ENCODE results near the gene NIM1K.
"Not testable (repeated sequence)": the region's sequence is repeated elsewhere in the genome, so short reads cannot be mapped to it uniquely, and the experiment has no call there.

NIM1K gene

DNA sequence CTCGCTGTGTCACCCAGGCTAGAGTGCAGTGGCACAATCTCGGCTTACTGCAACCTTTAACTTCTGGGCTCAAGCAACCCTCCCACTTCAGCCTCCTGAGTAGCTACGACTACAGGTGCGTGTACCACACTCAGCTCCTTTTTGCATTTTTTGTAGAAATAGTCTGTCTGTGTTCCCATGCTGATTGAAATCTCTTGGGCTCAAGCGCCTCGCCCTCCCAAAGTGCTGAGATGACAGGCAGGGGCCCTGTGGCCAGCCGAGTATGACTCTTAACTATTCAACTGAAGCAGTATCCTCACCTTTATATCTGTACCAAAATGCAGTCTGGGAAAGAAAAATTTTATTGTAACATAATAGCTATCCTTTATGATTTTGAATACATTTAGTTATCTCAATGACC lies 12.2 kb upstream of the NIM1K start:
- in situ Hi-C loops (cut with HindIII; ENCODE audit: low pct_ligation_motif_present, low pct_unique_long_range_greater_than_20kb, low sequenced_read_pairs), result no loop called here
- no peak for DNase-seq

DNA sequence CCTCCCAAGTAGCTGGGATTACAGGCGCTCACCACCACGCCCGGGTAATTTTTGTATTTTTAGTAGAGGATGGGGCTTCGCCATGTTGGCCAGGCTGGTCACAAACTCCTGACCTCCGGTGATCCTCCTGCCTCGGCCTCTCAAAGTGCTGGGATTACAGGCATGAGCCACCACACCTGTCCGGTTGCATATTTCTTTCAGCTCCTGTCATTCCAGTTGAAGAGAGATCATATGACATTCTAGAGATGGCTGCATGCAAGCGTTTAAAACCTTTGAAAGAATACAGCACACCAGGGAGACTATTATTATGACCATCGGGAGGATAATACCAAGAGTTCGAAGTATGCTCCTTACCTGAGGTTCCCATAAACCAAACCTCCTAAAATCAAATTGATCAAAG lies 9.6 kb upstream of the NIM1K start:
- no peak for DNase-seq
- in situ Hi-C loops (cut with HindIII; ENCODE audit: low pct_ligation_motif_present, low pct_unique_long_range_greater_than_20kb, low sequenced_read_pairs), result no loop called here

DNA sequence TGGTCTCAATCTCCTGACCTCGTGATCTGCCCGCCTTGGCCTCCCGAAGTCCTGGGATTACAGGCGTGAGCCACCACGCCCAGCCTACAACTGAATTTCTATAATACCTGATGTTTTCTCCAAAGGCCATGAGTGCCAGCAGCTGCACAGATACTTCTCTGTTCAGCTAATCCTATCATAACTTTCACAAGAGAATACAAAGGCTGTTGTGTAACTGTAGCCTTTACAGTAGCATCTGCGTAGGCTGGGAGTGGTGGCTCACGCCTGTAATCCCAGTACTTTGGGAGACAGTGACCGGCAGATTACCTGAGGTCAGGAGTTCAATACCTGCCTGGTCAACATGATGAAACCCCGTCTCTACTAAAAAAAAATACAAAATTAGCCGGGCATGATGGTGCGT lies 8.9 kb upstream of the NIM1K start:
- DNase-seq; in situ Hi-C loops (cut with HindIII; ENCODE audit: low pct_ligation_motif_present, low pct_unique_long_range_greater_than_20kb, low sequenced_read_pairs): not testable (repeated sequence)

DNA sequence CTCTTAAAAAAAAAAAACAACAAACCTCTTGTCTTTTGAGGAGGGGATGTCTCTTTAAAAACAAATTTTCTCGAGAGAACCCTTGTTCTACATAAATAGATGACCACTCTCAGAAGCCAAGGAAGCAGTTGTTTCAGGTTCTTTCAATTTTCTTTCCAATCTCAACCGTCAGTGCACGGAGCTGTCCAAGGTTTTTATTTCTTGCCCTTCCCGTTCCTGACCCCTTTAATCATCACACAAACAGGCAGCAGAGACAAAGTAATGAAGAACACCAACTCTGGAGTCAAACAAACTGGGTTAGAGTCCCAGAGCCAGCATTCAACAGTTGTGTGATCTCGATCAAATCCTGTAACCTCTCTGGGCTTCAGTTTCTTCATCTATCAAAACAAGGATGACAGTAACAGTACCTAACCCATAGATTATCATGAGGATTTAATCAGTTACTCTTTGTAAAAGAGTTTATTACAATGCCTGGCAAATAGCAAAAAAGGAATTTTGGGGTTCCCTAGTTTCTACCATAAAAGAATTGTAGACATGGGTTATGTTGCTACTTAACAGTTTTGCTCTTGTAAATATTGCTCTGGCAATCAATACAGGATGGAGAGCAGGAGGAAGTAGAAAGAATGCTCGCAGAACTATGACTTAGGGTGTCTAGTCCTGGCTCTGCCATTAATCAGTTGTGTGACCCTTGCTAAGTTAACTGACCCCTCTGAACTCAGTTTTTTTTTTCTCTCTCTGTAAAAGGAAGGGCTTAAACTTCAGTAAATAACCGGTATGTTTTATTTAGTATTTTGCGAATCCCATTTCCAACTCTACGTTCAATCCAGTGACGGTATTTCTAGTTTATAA lies 1.0 kb upstream of the NIM1K start:
- in situ Hi-C loops (cut with HindIII; ENCODE audit: low pct_ligation_motif_present, low pct_unique_long_range_greater_than_20kb, low sequenced_read_pairs), result no loop called here
- DNase-seq, result peak; percentile 35

DNA sequence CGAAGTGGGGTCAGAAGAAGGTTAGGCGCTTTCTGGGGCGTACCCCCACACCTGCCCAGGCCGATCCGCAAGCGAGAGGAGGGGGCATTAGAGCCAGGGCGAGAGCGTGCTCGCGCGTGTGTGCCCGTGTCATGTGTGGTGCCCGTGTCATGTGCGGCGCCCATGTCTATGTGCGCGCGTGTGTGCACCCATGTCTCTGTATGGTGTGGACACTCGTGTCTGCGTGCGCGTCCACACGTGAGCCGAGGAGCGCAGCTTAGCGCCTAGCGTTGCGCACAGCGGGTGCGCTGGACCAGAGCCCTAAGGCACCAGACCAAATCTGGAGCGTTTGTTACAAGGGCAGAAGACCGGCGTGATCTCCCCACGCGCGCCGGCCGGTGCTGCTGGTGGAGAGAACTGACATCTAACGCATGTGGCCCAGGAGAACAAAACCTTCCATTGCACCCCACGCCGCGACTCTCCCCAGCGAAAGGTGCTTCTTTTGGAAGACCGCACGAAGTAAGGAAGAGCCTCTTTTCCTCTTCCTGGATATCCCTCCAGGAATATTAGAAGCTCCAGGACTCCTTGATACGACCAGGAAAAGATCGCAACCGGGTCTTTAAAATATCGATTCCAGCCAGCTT lies 644 bp downstream of the NIM1K start:
- in situ Hi-C loops (cut with HindIII; ENCODE audit: low pct_ligation_motif_present, low pct_unique_long_range_greater_than_20kb, low sequenced_read_pairs), result no loop called here
- DNase-seq, result peak; percentile 15

DNA sequence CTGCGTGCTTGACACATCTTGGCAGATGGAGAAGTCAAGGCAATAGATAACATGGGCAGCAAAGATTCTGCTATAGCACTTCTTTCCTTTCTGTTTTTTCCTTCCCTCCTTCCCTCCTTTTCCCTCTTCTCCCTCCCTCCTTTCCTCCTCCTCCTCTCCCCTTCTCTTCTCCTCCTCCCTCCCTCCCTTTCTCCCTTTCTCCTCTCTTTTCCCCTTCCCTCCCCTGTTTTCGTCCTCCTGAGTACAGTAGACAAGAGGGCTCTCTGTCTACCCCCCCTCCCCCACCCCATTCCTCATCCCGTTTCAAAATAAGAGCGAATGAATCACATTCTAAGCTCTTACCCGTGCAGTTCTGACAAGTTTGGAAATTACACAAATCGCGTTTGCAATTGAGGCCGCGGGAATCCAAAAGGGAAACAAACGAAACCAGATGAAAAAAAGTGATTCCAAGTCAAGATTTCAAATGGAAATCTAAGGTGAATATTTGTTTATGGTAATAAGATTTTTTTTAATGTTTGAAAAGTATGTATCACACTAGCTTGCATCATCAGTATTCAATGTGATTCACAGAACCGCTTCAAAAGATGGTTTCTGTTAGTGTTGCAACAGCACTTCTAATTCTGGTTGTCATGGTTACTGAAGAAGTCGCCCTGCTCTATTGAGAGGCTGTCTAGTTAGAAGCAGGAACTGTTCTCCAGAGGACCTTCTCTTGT lies 1.3 kb downstream of the NIM1K start:
- in situ Hi-C loops (cut with HindIII; ENCODE audit: low pct_ligation_motif_present, low pct_unique_long_range_greater_than_20kb, low sequenced_read_pairs), result no loop called here
- DNase-seq, result peak; percentile 55

DNA sequence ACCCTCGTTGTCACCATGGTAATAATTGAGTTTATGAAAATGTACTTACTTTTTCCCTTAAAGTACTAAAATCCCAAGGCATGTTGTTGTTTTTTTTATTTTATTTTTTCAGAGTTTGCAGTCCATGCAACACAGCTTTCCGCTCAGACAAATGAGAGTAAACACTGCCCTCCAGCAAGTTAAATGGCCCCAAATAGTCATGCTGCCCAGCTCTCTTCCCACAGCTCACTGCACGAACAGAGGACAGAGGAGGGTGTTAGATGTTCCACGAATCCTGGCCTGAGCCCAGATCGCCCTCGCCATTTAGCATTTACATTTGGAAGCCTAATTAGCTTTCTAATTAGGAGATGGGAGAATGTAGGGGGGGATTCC lies 1.9 kb downstream of the NIM1K start:
- in situ Hi-C loops (cut with HindIII; ENCODE audit: low pct_ligation_motif_present, low pct_unique_long_range_greater_than_20kb, low sequenced_read_pairs), result no loop called here
- no peak for DNase-seq

DNA sequence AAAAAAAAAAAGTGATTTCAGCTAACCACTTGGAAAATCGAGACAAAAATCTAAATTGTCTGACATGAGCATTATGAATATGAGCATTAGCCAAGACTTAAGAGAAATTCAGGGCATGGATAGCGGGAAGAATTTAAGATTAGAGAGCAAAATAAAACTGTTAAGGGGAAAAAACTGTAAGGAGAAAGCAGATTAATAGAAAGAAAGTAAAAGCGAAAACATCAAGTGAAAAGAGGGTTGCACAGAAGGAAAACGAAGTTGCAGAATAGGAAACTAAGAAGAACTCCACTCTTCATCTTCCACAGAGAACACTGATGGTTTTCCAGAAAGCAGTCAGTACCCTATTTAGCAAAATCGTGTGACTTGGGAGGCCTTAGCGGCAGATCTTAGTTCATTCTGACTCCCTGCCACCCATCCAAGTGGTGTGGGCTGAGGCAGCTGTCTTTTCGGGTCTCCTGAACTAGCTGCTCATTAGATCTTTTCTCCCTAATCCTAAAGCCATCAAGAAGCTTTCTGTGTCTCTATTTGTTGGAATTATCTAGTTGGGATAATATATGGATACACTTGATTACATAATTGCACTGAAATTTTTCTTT lies 3.7 kb downstream of the NIM1K start:
- in situ Hi-C loops (cut with HindIII; ENCODE audit: low pct_ligation_motif_present, low pct_unique_long_range_greater_than_20kb, low sequenced_read_pairs), result no loop called here
- DNase-seq, result no peak

DNA sequence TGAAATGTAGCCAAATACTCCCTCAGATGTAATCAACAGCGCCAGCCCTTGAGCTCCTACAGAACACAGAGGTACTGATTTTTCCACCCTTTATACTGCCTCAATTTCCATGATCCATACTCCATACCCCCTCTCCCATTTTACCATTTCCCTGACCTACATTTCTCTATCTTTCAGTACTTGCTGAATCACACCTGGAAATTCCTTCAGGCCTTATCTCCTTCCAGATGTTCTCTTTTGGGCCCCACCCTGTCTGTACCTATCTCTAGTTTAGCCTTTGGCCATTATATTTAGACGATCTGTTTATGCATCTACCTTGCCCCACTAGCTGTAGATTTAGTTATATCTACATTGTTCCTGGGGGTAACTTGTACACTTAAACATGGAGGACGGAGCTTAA lies 5.5 kb downstream of the NIM1K start:
- no peak for DNase-seq
- in situ Hi-C loops (cut with HindIII; ENCODE audit: low pct_ligation_motif_present, low pct_unique_long_range_greater_than_20kb, low sequenced_read_pairs), result no loop called here

DNA sequence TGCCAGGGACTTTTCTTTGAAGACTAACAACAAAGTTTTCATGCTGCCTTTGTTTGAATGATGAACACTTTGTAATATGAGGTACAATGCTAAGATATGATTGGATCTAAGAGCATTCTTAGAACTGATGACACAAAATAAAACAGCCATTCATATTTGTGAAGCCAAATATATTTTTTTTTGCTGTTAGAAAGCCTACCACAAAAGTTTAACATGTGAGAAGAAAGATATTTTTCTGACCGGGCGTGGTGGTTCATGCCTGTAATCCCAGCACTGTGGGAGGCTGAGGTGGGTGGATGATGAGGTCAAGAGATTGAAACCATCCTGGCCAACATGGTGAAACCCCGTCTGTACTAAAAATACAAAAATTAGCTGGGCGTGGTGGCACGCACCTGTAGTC lies 9.4 kb downstream of the NIM1K start:
- in situ Hi-C loops (cut with HindIII; ENCODE audit: low pct_ligation_motif_present, low pct_unique_long_range_greater_than_20kb, low sequenced_read_pairs), result not testable (repeated sequence)

DNA sequence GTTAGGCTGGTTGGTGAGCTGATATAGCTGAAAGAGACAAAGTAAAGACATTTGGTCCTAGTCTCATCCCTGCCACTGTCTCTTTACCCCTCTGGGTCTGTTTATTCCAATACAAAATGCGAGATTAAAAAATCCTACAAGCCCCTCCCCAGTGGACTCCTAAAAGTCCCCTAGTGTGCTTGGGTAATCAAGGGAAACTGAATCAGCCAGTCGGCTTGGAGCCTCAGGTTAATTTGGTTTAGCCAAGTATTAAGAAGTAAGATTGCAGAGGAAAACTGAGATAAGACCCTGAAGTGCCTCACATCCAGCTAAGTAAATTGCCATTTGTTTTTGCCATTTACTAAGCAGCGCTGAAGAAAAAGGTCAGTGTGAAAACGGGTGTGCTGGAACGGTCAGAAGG lies 10.4 kb downstream of the NIM1K start:
- no peak for DNase-seq
- in situ Hi-C loops (cut with HindIII; ENCODE audit: low pct_ligation_motif_present, low pct_unique_long_range_greater_than_20kb, low sequenced_read_pairs), result no loop called here

More for the DNA sequence above, 9.4 kb downstream of the NIM1K start:
- not testable (repeated sequence) for DNase-seq

DNA sequence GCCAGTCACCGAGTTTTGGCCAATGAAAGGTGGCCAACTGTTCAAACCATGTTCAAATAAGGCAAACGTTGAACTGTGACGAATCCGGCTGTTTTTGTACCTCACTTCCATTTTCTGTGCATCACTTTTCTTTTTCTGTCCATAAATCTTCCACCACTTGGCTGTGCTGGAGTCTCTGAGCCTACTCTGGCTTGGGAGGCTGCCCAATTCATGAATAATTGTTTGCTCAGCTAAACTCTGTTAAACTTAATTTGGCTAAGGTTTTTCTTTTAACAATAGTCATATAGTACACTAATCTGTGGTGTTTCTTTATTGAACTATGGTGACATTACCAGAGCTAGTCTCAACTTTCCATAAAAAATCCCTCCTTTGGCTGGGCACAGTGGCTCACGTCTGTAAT lies 11.3 kb downstream of the NIM1K start:
- in situ Hi-C loops (cut with HindIII; ENCODE audit: low pct_ligation_motif_present, low pct_unique_long_range_greater_than_20kb, low sequenced_read_pairs), result no loop called here
- DNase-seq, result no peak

DNA sequence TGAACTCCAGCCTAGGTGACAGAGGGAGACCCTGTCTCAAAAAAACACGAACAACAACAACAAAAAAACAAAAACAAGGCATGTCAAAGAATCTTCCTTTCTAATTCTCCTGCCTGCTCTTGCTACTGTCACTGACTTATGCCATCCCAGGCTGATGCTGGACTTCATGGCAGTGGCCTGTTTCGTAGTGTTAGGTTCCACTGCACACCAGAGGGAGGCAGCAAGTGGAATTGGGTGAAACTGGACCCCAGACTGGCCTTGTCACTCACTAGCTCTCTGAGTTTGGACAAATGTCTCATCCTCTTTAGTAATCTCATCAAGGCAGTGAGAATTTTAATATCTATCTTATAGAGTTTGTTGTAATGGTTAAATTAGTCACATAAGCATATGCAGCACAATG lies 12.9 kb downstream of the NIM1K start:
- in situ Hi-C loops (cut with HindIII; ENCODE audit: low pct_ligation_motif_present, low pct_unique_long_range_greater_than_20kb, low sequenced_read_pairs), result no loop called here

DNA sequence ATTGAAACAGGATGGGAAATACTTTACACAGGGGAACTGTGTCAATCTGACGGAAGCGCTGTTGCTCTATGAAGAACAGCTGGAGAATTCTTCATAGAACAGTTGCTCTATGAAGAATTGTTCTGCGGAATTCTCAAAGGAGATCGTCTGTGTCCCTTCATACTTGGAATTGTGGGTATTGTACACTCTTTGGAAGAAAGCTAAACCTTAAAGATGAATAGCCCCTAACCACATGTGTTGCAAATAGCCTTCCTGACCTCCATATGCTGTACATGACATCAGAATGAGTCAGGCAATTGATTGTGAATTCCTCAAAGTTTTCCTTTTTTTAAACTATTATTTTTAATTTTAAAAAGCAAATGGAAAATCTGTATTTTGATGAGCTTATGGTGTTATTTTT lies 15.6 kb downstream of the NIM1K start:
- DNase-seq, result no peak
- in situ Hi-C loops (cut with HindIII; ENCODE audit: low pct_ligation_motif_present, low pct_unique_long_range_greater_than_20kb, low sequenced_read_pairs), result no loop called here

More for the DNA sequence above, 12.9 kb downstream of the NIM1K start:
- DNase-seq, result no peak

DNA sequence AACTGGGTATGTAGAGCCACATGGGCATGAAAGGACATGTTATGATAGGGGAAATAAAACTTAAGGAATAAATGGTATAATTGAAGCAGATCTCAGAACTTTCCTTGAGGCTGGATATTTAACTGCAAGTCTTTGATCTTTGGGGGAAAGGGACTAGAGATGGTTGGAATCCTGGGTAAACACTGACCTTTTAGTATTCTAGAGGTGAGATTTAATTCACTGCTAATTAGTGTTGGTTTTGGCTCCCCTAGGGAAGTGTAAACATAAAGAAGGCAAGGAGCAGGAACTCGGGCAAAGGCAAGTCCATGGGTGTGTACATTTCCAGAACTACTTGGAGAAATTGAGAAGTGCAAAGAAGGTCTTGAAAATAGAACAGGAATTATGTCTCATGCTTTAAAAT lies 16.6 kb downstream of the NIM1K start:
- in situ Hi-C loops (cut with HindIII; ENCODE audit: low pct_ligation_motif_present, low pct_unique_long_range_greater_than_20kb, low sequenced_read_pairs), result no loop called here
- DNase-seq, result no peak

DNA sequence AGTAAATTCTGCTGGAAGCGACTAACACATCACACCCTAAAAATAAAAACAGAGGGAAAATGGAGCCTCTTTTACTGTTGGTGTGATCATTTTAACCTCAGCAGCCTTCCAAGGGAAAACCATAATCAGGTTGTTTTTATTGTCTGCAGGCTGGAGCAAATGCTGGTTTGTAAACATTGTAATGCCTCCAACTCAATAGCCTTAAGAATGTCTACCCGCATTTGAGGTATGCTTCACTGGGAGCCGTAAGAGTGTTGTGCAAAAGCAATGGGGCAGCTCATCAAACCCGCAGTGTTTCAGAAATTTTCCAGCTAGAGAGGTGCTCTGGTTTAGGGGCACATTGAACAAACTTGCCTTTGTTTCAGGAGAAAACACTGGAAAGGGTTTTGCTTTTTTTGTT lies 17.0 kb downstream of the NIM1K start:
- DNase-seq, result no peak
- in situ Hi-C loops (cut with HindIII; ENCODE audit: low pct_ligation_motif_present, low pct_unique_long_range_greater_than_20kb, low sequenced_read_pairs), result no loop called here

DNA sequence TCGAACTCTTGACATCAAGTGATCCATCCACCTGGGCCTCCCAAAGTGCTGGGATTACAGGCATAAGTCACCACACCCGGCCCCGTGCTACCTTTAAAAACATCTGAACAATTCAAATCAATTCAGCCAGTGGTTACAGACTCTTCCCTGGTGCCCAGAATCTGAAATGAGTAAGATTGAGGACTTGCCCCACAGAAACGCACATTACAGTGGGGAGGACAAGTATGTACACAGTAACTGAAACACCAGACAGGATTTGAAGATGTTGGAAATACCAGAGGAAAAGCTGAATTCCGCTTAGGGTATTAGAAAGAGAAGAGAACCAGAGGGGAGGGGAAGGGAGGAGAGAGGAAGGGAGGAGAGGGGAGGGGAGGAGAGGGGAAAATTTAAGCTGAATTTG lies 17.8 kb downstream of the NIM1K start:
- DNase-seq, result no peak
- in situ Hi-C loops (cut with HindIII; ENCODE audit: low pct_ligation_motif_present, low pct_unique_long_range_greater_than_20kb, low sequenced_read_pairs), result no loop called here

DNA sequence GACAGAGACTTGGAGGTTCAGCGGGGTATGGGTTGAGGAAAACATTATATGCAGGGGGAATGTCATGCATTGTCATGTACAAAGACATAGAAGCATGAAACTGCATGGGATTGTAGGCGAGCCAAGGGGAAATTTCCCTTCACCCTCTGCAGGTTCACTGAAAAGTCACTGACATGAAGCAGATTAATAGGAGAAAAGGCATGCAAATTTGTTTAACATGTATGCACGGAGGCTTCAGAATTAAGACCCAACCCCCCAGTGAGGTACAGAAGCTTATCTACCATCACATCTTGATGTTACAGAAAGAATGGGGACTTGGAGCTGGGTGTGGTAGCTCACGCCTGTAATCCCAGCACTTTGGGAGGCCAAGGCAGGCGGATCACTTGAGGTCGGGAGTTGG lies 18.5 kb downstream of the NIM1K start:
- in situ Hi-C loops (cut with HindIII; ENCODE audit: low pct_ligation_motif_present, low pct_unique_long_range_greater_than_20kb, low sequenced_read_pairs), result no loop called here
- no peak for DNase-seq

DNA sequence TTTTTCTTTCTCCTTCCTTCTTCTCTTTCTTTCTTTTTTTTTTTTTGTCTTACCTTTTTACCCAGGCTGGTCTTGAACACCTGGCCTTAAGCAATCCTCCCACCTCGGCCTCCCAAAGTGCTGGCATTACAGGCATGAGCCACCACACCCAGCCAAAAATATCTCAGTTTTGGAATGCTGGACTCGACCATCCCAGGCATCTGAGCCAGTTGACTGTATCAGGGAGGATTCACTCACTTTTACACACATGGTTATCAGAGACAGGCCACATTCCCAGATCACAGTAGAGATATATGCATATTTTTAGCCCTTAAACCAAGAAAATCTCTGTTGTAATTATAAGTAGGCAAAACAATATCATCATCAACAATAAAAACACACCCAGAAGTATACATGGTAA lies 21.9 kb downstream of the NIM1K start:
- DNase-seq, result no peak
- in situ Hi-C loops (cut with HindIII; ENCODE audit: low pct_ligation_motif_present, low pct_unique_long_range_greater_than_20kb, low sequenced_read_pairs), result no loop called here

All from ACHN (cell line).